Right atrium auricular region (tissue), 2 donors: ENCODE results near the gene CSTF2. TPM values are rescaled to one million over a fixed set of nuclear protein-coding genes. Genes with fewer than 3 reads are reported as not detected.

Source experiments
- DNase-seq: peaks from one replicate; pipeline ENCODE4 v3.0.0-alpha.2; 2019; ENCODE audit warnings: low spot score
- H3K27ac ChIP-seq, 2 donors: fragments of 200-600 bp; sonication (generic); 1 replicate in 1 of 2; 2 replicates in 1 of 2; pipeline ENCODE4 v1.5.1; 2016 to 2019
- H3K27me3 ChIP-seq, 2 donors: fragments of 200-600 bp; sonication (generic); one replicate each; pipeline versions ENCODE4 v1.5.1 to v1.6.0; 2017 to 2019
- H3K36me3 ChIP-seq: fragments of 200-600 bp; sonication (generic); one replicate; pipeline ENCODE4 v1.5.1; 2016
- H3K4me1 ChIP-seq, 2 donors: fragments of 200-600 bp; sonication (generic); one replicate each; pipeline versions ENCODE4 v1.5.1 to v1.6.0; 2017 to 2019
- H3K4me3 ChIP-seq, 2 donors: fragments of 200-600 bp; sonication (generic); 1 replicate in 1 of 2; 2 replicates in 1 of 2; pipeline ENCODE4 v1.5.1; 2017 to 2019; ENCODE audit warnings: mild to moderate bottlenecking in 1 of 2, moderate library complexity in 1 of 2
- H3K9me3 ChIP-seq, 2 donors: fragments of 200-600 bp; sonication (generic); one replicate each; pipeline ENCODE4 v1.5.1; 2019
- total RNA-seq, 2 donors: library from RNA; depleted of rRNA; stranded (reverse); fragments of >200 nt; gene quantifications; one replicate each; pipeline ENCODE4 v1.1.0, GENCODE V29; 2016
- TF ChIP-seq, protein P1 (sequence below), 2 donors: fragments of 200-600 bp; sonication (generic); IDR thresholded peaks; one replicate each; pipeline ENCODE4 v1.5.1; 2019; ENCODE audit warnings: antibody characterized with exemption in 2 of 2

Gene CSTF2
- total RNA-seq, 2 donors from 2014 or later: 3.6 to 5.3 TPM

DNA sequence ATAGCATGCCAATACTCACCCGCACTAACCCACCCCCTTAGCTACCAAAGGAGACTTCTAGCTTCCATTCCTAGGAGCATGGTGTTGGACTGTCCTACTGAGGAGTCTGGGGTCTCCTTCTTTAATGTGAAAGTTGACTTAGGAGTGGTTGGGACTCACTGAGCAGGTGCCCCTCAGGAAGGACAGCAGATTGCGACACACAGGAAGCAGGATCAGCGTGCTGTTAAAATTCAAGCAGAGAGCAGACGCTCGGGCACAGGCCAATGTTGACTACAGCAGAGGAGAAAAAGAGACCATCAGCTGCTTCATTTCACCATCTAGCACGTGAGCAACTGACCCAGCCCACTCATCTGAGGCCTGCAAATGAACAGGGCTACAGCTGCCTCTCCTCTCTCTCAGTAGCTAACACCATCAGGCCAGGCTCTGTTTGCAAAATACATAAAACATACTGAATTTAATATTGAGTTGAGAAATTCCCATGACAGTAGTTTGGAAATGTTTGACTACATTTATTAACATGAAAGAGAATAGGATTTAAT, 43.2 kb downstream of the CSTF2 start:
- Histone ChIP-seq H3K36me3 (no peaks in the 10 kb centered on the region), H3K9me3 (no peaks in the 10 kb centered on the region), H3K27ac (no peak overlapping the region), H3K4me1 (no peaks in the 10 kb centered on the region), H3K4me3 (no peak overlapping the region), H3K27me3 (no peaks in the 10 kb centered on the region)
- DNase-seq: no peak
- TF ChIP-seq, protein P1, sequence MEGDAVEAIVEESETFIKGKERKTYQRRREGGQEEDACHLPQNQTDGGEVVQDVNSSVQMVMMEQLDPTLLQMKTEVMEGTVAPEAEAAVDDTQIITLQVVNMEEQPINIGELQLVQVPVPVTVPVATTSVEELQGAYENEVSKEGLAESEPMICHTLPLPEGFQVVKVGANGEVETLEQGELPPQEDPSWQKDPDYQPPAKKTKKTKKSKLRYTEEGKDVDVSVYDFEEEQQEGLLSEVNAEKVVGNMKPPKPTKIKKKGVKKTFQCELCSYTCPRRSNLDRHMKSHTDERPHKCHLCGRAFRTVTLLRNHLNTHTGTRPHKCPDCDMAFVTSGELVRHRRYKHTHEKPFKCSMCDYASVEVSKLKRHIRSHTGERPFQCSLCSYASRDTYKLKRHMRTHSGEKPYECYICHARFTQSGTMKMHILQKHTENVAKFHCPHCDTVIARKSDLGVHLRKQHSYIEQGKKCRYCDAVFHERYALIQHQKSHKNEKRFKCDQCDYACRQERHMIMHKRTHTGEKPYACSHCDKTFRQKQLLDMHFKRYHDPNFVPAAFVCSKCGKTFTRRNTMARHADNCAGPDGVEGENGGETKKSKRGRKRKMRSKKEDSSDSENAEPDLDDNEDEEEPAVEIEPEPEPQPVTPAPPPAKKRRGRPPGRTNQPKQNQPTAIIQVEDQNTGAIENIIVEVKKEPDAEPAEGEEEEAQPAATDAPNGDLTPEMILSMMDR (IDR thresholded peaks at IDR 0.05): no peak

DNA sequence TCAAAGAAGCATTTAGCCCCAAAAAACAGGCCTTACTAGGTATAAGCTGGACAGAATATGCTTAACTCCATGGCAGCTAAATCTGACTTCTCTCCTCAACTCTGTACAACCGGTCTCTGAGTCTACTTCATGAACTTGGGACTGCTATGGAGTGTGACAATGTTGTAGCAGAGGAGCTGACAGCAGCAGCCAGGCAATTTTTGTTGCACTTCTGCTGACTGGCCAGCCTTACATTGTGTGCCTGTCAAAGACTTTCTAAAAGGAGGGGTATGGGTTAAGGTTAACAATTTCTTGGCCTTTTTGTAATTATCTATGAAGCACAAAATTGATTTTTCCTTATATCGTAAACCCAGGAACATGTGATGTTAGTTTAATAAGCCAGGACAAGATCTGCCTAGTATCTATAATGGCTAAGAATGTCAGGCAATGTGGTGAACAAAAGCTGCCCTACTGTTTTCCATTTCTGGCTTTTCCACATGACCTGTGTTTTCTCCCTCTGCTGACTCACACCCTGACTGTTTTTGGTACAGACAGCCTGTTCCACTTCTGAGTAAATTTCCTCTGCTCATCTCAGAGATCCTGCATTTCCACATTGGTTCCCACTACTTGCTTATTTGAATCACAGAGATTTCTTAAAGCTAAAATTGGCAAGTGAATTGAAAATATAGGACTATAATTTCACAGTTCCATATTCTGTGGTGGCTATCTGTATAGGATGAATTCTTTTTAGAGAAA, 44.6 kb downstream of the CSTF2 start:
- H3K4me1 ChIP-seq: no peaks in the 10 kb centered on the region
- H3K27me3 ChIP-seq: no peaks in the 10 kb centered on the region
- H3K36me3 ChIP-seq: no peaks in the 10 kb centered on the region
- no peak overlapping the region for H3K27ac ChIP-seq
- TF ChIP-seq, protein P1 (IDR thresholded peaks at IDR 0.05): no peak
- no peak for DNase-seq
- no peaks in the 10 kb centered on the region for H3K9me3 ChIP-seq
- no peak overlapping the region for H3K4me3 ChIP-seq

DNA sequence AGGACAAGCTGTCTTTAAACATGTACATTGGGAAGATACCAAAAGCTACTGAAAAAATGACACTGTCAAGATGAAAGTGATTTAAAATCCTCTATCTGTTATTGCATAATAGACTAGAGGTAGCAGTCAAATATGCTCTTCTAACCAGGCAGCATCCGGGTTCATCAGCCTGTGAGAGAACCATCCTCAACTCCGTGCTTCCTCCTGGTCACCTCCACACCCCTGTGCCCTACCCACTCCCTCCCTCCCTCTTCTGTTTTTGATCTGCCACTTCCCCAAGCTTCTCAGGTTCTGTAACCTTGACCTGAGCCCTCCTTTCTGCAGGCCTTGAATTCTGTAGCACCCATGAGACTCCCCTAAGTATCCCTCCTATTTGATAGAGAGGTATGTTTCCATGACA, 48.1 kb downstream of the CSTF2 start:
- no peaks in the 10 kb centered on the region for H3K4me1 ChIP-seq
- no peaks in the 10 kb centered on the region for H3K27me3 ChIP-seq
- H3K4me3 ChIP-seq: no peak overlapping the region
- H3K36me3 ChIP-seq: no peaks in the 10 kb centered on the region
- no peak for DNase-seq
- H3K27ac ChIP-seq: no peak overlapping the region
- H3K9me3 ChIP-seq: no peaks in the 10 kb centered on the region
- TF ChIP-seq, protein P1 (IDR thresholded peaks at IDR 0.05): no peak

DNA sequence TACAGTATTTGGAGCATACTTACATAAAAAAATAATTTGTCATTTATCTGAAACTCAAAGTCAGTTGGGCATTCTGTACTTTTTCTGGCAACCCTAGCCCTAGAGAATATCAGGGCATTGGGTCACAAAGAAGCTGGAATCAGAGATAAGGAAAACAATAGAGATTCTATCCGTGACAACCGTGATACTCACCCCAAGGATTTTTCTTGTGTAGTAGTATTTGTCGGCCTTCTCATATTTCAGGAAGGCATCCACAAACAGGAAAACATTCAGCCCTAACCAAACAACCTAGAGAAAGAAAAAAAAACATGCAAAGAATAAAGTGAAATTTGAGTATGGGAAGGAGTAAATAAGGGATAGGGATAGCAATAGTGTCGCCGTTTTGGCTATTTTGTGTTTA, 50.3 kb downstream of the CSTF2 start:
- DNase-seq: no peak
- H3K4me3 ChIP-seq: no peak overlapping the region
- H3K36me3 ChIP-seq: no peaks in the 10 kb centered on the region
- H3K27ac ChIP-seq: no peak overlapping the region
- no peaks in the 10 kb centered on the region for H3K9me3 ChIP-seq
- no peaks in the 10 kb centered on the region for H3K27me3 ChIP-seq
- TF ChIP-seq, protein P1 (IDR thresholded peaks at IDR 0.05): no peak
- H3K4me1 ChIP-seq: no peaks in the 10 kb centered on the region

DNA sequence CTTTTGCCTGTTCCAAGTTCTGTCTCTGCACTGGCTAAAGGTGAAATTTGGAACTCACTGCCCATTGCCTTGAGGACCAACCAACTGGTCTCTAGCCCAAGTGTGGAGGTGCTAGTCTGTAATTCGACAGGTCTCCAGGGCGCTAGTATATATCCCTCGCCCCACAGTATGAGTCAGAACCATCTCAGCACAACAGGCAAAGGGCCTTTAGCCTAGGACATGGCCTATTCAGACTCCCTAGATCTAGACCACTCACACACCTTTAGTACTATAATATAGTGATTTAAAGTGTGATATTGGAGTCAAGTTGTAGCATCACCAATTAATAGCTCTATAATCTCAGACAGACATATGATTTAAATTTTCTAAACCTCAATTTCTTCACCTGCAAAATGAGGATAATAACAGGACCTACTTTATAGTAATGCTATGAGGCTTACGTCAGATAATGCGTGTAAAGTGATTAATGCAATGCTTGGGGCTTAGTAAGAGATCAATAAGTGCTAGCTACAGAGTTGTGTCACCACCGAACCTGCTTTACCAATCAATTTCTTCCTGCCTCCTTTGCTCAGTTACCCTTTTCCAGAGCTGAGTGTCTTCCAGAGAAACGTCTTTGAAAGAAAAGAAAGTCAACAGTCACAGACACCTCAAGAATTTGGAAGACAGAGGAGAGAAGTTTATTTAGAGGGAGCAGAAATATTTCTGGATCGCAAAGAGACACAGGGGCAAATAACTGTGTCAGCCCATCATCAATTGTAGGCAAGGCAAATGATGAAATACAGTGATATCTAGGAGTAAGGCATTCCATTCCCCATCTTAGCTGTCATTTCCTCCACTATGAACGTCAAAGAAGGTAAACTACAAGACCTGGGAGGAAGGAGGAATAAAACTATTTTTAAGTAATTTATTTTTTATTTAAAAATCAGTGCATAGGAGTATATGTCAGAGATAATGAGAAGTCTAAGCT, 51.7 kb downstream of the CSTF2 start:
- Histone ChIP-seq H3K9me3 (no peaks in the 10 kb centered on the region), H3K27me3 (no peaks in the 10 kb centered on the region), H3K27ac (no peak overlapping the region), H3K36me3 (no peaks in the 10 kb centered on the region), H3K4me3 (no peak overlapping the region), H3K4me1 (no peaks in the 10 kb centered on the region)
- no peak for DNase-seq
- TF ChIP-seq, protein P1 (IDR thresholded peaks at IDR 0.05): no peak
